KMS-11 (cell line): Measurements from ENCODE around the gene PDCD2L.

ENCODE experiments used
- H2AFZ ChIP-seq: fragments of 200-600 bp; sonication (generic); 2 replicates; pipeline ENCODE4 v1.6.1; 2016; ENCODE audit warnings: antibody characterized with exemption, mixed run types, low read depth
- H3K27ac ChIP-seq: fragments of 200-600 bp; sonication (generic); 2 replicates; pipeline ENCODE4 v1.6.1; 2016; ENCODE audit warnings: mild to moderate bottlenecking, mixed run types
- H3K27me3 ChIP-seq: fragments of 200-600 bp; sonication (generic); 2 replicates; pipeline ENCODE4 v1.6.1; 2017; ENCODE audit warnings: mild to moderate bottlenecking, low read depth, mixed run types, moderate library complexity; ENCODE audit not compliant: insufficient read depth
- H3K36me3 ChIP-seq: fragments of 200-600 bp; sonication (generic); 2 replicates; pipeline ENCODE4 v1.6.1; 2017; ENCODE audit warnings: mild to moderate bottlenecking, mixed run types; ENCODE audit not compliant: insufficient read depth
- H3K4me1 ChIP-seq: fragments of 200-600 bp; sonication (generic); 2 replicates; pipeline ENCODE4 v1.6.1; 2016; ENCODE audit warnings: mild to moderate bottlenecking, low read depth, mixed run types; ENCODE audit not compliant: poor library complexity, severe bottlenecking
- H3K4me2 ChIP-seq: fragments of 200-600 bp; sonication (generic); 2 replicates; pipeline ENCODE4 v1.7.0; 2016; ENCODE audit warnings: mild to moderate bottlenecking, mixed run types
- H3K4me3 ChIP-seq: fragments of 200-600 bp; sonication (generic); IDR thresholded peaks from 2 replicates; pipeline ENCODE4 v1.6.1; 2017; ENCODE audit warnings: low read depth, low read length, mixed read lengths; ENCODE audit not compliant: insufficient read depth
- H3K79me2 ChIP-seq: fragments of 200-600 bp; sonication (generic); 2 replicates; pipeline ENCODE4 v1.6.1; 2016; ENCODE audit warnings: low read depth, mixed run types; ENCODE audit not compliant: insufficient read depth
- H3K9ac ChIP-seq: fragments of 200-600 bp; sonication (generic); 2 replicates; pipeline ENCODE4 v1.6.1; 2016; ENCODE audit warnings: mild to moderate bottlenecking, mixed run types
- H4K20me1 ChIP-seq: fragments of 200-600 bp; sonication (generic); 2 replicates; pipeline ENCODE4 v1.6.1; 2016; ENCODE audit warnings: mild to moderate bottlenecking, mixed run types; ENCODE audit not compliant: insufficient read depth
- CTCF ChIP-seq: fragments of 200-600 bp; sonication (generic); conservative IDR thresholded peaks from 2 replicates; pipeline ENCODE4 v1.6.1; 2017; ENCODE audit warnings: low read depth, mild to moderate bottlenecking, antibody characterized with exemption, low read length, moderate library complexity, mixed read lengths

Gene PDCD2L

GRCh38 chr19:34380639-34381241 lies 23.5 kb upstream of the PDCD2L start:
- H3K27ac ChIP-seq, result no peak overlapping the region
- H3K4me2 ChIP-seq, result no peak overlapping the region
- no peaks in the 10 kb centered on the region for H3K27me3 ChIP-seq
- H3K36me3 ChIP-seq, result peaks cover 33% of the 10 kb centered on the region; the same call in 1 of the 2 replicates
- TF ChIP-seq CTCF, result no peak
- no peak overlapping the region for H3K4me3 ChIP-seq
- H2AFZ ChIP-seq, result no peak overlapping the region
- H3K79me2 ChIP-seq, result no peaks in the 10 kb centered on the region
- no peaks in the 10 kb centered on the region for H4K20me1 ChIP-seq
- no peaks in the 10 kb centered on the region for H3K4me1 ChIP-seq
- H3K9ac ChIP-seq, result no peak overlapping the region

GRCh38 chr19:34381399-34382251 lies 22.6 kb upstream of the PDCD2L start:
- Histone ChIP-seq H3K4me3 (no peak overlapping the region), H3K27me3 (no peaks in the 10 kb centered on the region), H3K9ac (no peak overlapping the region), H3K79me2 (no peaks in the 10 kb centered on the region), H3K36me3 (peaks cover 33% of the 10 kb centered on the region; the same call in 1 of the 2 replicates), H4K20me1 (no peaks in the 10 kb centered on the region), H2AFZ (no peak overlapping the region), H3K4me2 (no peak overlapping the region), H3K27ac (no peak overlapping the region), H3K4me1 (no peaks in the 10 kb centered on the region)
- no peak for TF ChIP-seq CTCF

- Histone ChIP-seq H4K20me1 (no peaks in the 10 kb centered on the region), H3K4me1 (no peaks in the 10 kb centered on the region), H3K9ac (no peak overlapping the region), H3K27ac (no peak overlapping the region), H2AFZ (no peak overlapping the region), H3K79me2 (no peaks in the 10 kb centered on the region), H3K27me3 (no peaks in the 10 kb centered on the region), H3K4me2 (no peak overlapping the region), H3K4me3 (no peak overlapping the region), H3K36me3 (peaks cover 33% of the 10 kb centered on the region; the same call in 1 of the 2 replicates)
- no peak for TF ChIP-seq CTCF
Measured at GRCh38 chr19:34382471-34382870, 21.7 kb upstream of the PDCD2L start.

DNA sequence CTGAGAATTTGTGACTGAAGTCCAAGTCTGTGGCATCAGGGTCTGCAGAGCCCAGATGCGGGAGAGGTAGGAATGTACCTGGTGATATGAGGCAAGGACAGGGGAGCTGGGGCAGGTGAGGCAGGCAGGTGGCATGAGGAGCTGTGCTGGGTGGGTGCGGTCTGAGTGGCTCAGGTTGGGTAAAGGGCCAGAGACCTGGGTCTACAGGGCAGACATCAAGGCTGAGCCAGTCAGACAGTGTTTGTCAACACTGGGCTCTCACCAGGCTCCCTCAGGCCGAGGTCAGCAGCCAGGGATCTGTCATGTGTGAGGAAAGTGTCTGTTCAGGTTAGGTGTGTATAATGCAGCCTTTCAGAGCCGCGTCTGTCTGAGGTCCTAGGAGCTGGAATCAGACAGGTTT lies 20.6 kb upstream of the PDCD2L start:
- Histone ChIP-seq H4K20me1 (no peaks in the 10 kb centered on the region), H3K27me3 (no peaks in the 10 kb centered on the region), H3K27ac (no peak overlapping the region)

More for the DNA sequence above, 20.6 kb upstream of the PDCD2L start:
- Histone ChIP-seq H3K4me1 (no peaks in the 10 kb centered on the region), H3K4me3 (no peak overlapping the region), H3K9ac (no peak overlapping the region), H3K4me2 (no peak overlapping the region), H3K36me3 (peaks cover 27% of the 10 kb centered on the region; the same call in 1 of the 2 replicates), H3K79me2 (no peaks in the 10 kb centered on the region), H2AFZ (no peak overlapping the region)
- no peak for TF ChIP-seq CTCF
